Ovary (tissue), 9 donors: ENCODE data around the gene HOXD1. TPM values are rescaled to one million over a fixed set of nuclear protein-coding genes. Genes with fewer than 3 reads are reported as not detected.

Experiments used
- DNase-seq, 5 donors: peaks; one replicate each; pipeline ENCODE4 v3.0.0-alpha.2; 2019 to 2020
- H3K27ac ChIP-seq, 2 donors: fragments of 200-600 bp; one replicate each; pipeline versions ENCODE4 v1.5.1 to v1.8.0; 2019 to 2022
- H3K27me3 ChIP-seq: fragments of 200-600 bp; one replicate; pipeline ENCODE4 v1.8.0; 2022
- H3K36me3 ChIP-seq: fragments of 200-600 bp; sonication (generic); one replicate; pipeline ENCODE4 v1.5.1; 2019
- H3K4me1 ChIP-seq: one replicate; pipeline ENCODE4 v1.8.1; 2013; ENCODE audit warnings: mild to moderate bottlenecking, moderate library complexity; ENCODE audit not compliant: insufficient read depth
- H3K4me3 ChIP-seq: fragments of 200-600 bp; sonication (generic); one replicate; pipeline ENCODE4 v1.5.1; 2017
- H3K9me3 ChIP-seq, 2 donors: fragments of 200-600 bp in 1 of 2; sonication (generic) in 1 of 2; one replicate each; pipeline versions ENCODE4 v1.5.1 to v1.8.1; 2013 to 2019; ENCODE audit warnings: mild to moderate bottlenecking in 1 of 2, moderate library complexity in 1 of 2
- EP300 ChIP-seq: sonication (generic); formaldehyde crosslinking; IDR thresholded peaks from one replicate; pipeline ENCODE4 v1.6.1; 2017; ENCODE audit warnings: antibody characterized with exemption
- POLR2A ChIP-seq: fragments of 450-650 bp; IDR thresholded peaks from one replicate; pipeline ENCODE4 v1.6.1; 2017; ENCODE audit warnings: antibody characterized with exemption, mild to moderate bottlenecking, moderate library complexity
- WGBS, 3 donors: extraction: QIAGEN DNeasy Blood & Tissue Kit in 1 of 3; methylation state at CpG; one replicate each; pipeline versions ENCODE4 v1.1.5 to v1.1.7; 2013 to 2017; 5-methylcytosine and 5-hydroxymethylcytosine counted together
- intact Hi-C, 4 donors: fragments of 100-400 bp; cut with DNase I; formaldehyde crosslinking; loops; one replicate each; pipeline versions ENCODE4 v1.11.0 to v1.15.1; 2022 to 2023
- polyA plus RNA-seq, 2 donors: library from polyadenylated mRNA; stranded (reverse); fragments of 200-250 nt in 1 of 2; fragments of 350-450 nt in 1 of 2; fragmentation: Illumina TruSeq in 1 of 2; extraction: RNeasy Lipid Tissue Mini Kit (QIAGEN cat#74804) in 1 of 2; gene quantifications; one replicate each; pipeline ENCODE4 v1.2.3, GENCODE V29; 2013 to 2014
- total RNA-seq, 7 donors: library from RNA; depleted of rRNA in 2 of 7; stranded (reverse); fragments of >200 nt in 2 of 7; fragmentation: NEBNext Ultra II Directional in 3 of 7; extraction: Animal tissue kit (Norgen Biotek cat#: 25700) in 3 of 7; gene quantifications; one replicate each; pipeline versions ENCODE4 v1.1.0 to v1.2.4, GENCODE V29; 2016 to 2023
- TF ChIP-seq, protein P1 (sequence below), 3 donors: fragments of 450-650 bp in 2 of 3; fragments of 200-600 bp in 1 of 3; IDR thresholded peaks; one replicate each; pipeline versions ENCODE4 v1.5.1 to v1.8.0; 2016 to 2022; ENCODE audit warnings: antibody characterized with exemption in 3 of 3, mild to moderate bottlenecking in 1 of 3
- donor health status: DM: no; HTN: no; CAD: no; lungs with moderate emphysema.
- donor health status: DM: no; HTN: no; CAD: no.
- donor health status: Bipolar disorder and iron deficiency.
- donor health status: DM: yes; HTN: yes; CAD: no.
- donor health status: DM: no; HTN: no; CAD: no.
- donor health status: DM: yes; HTN: yes; CAD: no.

The HOXD1 gene
- total and polyA plus RNA-seq, 9 donors, result 0.23 to 5.3 (median 0.55) TPM

- 63 to 76% (median 63%) methylated on average over 47 to 48 of the region's 48 CpGs for WGBS, 3 donors
- Histone ChIP-seq H3K27me3 (no peaks in the 10 kb centered on the region), H3K27ac (no peak within 1 kb of the TSS), H3K9me3 (no peaks in the 10 kb centered on the region), H3K4me1 (no peaks in the 10 kb centered on the region), H3K36me3 (no peaks in the 10 kb centered on the region), H3K4me3 (peak within 1 kb of the TSS; percentile 42)
- DNase-seq, result no peak
- TF ChIP-seq, protein P1, sequence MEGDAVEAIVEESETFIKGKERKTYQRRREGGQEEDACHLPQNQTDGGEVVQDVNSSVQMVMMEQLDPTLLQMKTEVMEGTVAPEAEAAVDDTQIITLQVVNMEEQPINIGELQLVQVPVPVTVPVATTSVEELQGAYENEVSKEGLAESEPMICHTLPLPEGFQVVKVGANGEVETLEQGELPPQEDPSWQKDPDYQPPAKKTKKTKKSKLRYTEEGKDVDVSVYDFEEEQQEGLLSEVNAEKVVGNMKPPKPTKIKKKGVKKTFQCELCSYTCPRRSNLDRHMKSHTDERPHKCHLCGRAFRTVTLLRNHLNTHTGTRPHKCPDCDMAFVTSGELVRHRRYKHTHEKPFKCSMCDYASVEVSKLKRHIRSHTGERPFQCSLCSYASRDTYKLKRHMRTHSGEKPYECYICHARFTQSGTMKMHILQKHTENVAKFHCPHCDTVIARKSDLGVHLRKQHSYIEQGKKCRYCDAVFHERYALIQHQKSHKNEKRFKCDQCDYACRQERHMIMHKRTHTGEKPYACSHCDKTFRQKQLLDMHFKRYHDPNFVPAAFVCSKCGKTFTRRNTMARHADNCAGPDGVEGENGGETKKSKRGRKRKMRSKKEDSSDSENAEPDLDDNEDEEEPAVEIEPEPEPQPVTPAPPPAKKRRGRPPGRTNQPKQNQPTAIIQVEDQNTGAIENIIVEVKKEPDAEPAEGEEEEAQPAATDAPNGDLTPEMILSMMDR (IDR thresholded peaks at IDR 0.05), result no peak
- no peak for TF ChIP-seq EP300
- no peak for TF ChIP-seq POLR2A
- intact Hi-C loops, result loop anchor here in 1 of 4 donors (5.0 kb wide), 1 partner anchor 300 kb away; no protein-coding TSS in a partner anchor
Observed at GRCh38 chr2:176156807-176157498, 31.5 kb upstream of the HOXD1 start, which contains the start of gene HOXD3. HOXD3 (plus strand) TSS chr2:176157307; CDS start chr2:176169115, 11,808 bp downstream.

DNA sequence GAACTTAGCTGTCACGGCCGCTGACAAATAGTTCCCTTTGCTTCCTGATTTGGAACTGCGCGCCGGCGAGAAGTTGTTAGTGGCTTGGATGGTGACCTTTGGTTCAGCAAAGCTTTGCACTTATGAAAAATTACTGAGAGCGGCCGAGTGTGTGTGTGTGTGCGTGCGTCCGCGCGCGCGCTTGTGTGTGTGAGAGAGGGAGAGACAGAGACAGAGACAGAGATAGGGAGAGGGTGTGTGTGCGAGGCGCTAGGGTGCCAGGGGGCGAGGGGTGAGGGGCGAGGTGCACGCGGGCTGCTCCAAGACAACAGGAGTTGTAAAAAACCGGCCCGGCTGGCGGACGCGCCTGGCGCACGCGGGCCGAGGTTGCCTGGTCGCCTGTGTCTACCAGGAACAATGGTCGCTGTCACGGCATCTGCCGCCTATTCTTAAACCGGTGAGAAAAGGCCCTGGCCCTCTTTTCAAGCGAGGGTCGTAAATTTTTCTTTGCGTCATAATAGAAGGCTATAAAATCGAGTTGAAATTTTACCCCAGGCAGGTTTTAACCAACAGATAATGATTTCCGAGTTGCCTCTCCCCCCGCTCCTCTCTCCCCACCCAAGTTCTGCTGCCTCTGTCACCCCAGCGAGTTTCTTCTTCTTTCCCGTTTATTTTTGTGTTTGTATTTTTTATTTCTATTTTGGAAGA, 30.8 kb upstream of the HOXD1 start:
- 70 to 83% (median 79%) methylated on average over 43 of the region's 43 CpGs for whole genome bisulfite sequencing, 3 donors

GRCh38 chr2:176158186-176158591, 30.3 kb upstream of the HOXD1 start:
- peak in 1 of 5 donors; percentile 14 for DNase-seq
- 68 to 84% (median 83%) methylated on average over 22 of the region's 22 CpGs for WGBS, 3 donors
- no peaks in the 10 kb centered on the region for H3K4me1 ChIP-seq
- no peaks in the 10 kb centered on the region for H3K36me3 ChIP-seq
- no peak for TF ChIP-seq EP300
- TF ChIP-seq, protein P1 (IDR thresholded peaks at IDR 0.05), result no peak
- no peak for TF ChIP-seq POLR2A
- peak overlapping the region; percentile 42 for H3K4me3 ChIP-seq
- H3K9me3 ChIP-seq, result no peaks in the 10 kb centered on the region
- intact Hi-C loops, result loop anchor here in 1 of 4 donors (5.0 kb wide), 1 partner anchor 299 kb away; no protein-coding TSS in a partner anchor
- H3K27ac ChIP-seq, result no peak overlapping the region
- no peaks in the 10 kb centered on the region for H3K27me3 ChIP-seq

More for the DNA sequence above, 30.8 kb upstream of the HOXD1 start:
- H3K4me1 ChIP-seq, result no peaks in the 10 kb centered on the region
- no peak overlapping the region for H3K27ac ChIP-seq
- H3K27me3 ChIP-seq, result no peaks in the 10 kb centered on the region
- peak in 2 of 5 donors; percentile 16 to 27 for DNase-seq
- no peak for TF ChIP-seq EP300
- TF ChIP-seq, protein P1 (IDR thresholded peaks at IDR 0.05), result no peak
- TF ChIP-seq POLR2A, result no peak
- H3K4me3 ChIP-seq, result peak overlapping the region; percentile 42
- intact Hi-C loops, result loop anchor here in 1 of 4 donors (5.0 kb wide), 1 partner anchor 300 kb away; no protein-coding TSS in a partner anchor
- no peaks in the 10 kb centered on the region for H3K36me3 ChIP-seq
- no peaks in the 10 kb centered on the region for H3K9me3 ChIP-seq

DNA sequence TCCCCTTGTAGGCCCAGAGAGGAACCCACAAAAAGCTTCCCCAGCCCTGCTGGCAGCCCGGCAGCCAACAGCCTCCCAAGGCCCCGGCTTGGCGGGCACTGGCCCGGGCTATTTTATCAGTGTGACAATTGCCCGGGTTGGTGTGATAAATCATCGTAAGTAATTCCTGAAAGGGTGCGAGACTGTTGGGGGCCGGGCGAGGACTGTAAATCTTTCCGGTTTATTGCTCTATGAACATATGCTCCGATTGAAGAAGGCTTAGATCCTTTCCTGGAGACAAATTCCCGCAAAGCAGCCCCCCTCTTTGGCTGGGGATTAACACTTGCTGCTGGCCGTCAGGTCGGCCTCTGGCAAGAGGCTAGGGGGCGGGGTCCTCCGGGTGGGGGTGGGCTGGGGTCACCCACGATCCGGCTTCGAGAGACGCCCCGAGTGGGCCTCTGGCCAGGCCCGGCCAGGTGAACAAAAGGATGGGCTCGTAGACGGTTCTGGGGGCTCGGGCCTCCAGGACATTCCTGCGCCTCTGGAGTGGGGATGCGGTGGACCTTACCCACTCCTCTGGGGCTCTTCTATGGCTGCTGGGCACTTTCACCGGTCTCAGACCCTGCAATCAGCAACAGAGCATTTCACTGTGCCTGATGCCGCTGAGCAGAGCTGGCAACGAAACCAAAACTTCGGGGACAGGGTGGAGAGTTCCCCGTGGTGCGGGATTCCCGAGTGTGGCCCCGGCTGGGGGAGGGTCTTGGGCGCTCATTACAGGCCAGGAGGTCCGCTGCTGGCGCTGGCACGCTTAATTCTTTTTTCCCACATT, 29.4 kb upstream of the HOXD1 start:
- no peak overlapping the region for H3K4me3 ChIP-seq
- no peak for TF ChIP-seq POLR2A
- TF ChIP-seq, protein P1 (IDR thresholded peaks at IDR 0.05), result no peak
- TF ChIP-seq EP300, result no peak
- 74 to 89% (median 80%) methylated on average over 34 to 39 of the region's 39 CpGs for WGBS, 3 donors
- H3K9me3 ChIP-seq, result peaks cover 0 to 4% of the 10 kb centered on the region in 2 donors
- DNase-seq, result peak in 1 of 5 donors; percentile 12
- H3K36me3 ChIP-seq, result no peaks in the 10 kb centered on the region
- intact Hi-C loops, result loop anchor here in 2 of 4 donors (1.0 to 5.0 kb wide), 2 partner anchors 32 to 298 kb away; no protein-coding TSS in a partner anchor
- no peaks in the 10 kb centered on the region for H3K27me3 ChIP-seq
- H3K4me1 ChIP-seq, result no peaks in the 10 kb centered on the region
- H3K27ac ChIP-seq, result no peak overlapping the region
